ENCODE measurements around the gene GRM8. TPM values are rescaled to one million over a fixed set of nuclear protein-coding genes. Genes with fewer than 3 reads are reported as not detected.
A peak's percentile ranks its signal among the peaks of the same experiment; 100 is the strongest.

Gene GRM8
- total RNA-seq, 1 donor from 2014 or later, result 8.1 TPM

DNA sequence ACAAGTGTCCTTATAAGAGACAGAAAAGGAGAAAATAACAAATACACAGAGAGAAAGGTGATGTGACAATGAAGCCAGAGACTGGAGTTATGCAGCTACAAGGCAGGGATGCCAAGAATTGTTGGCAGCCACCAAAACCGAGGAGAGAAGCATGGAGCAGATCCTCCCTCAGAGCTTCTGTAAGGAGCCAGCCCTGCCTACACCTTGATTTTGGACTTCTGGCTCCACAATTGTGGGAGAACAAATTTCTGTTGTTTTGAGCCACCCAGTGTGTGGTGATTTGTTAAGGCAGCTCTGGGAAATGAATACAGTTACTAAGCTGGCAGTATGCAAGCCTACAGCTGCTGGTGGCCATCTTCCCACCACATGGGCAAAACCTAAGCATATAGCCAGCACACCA is 163.6 kb downstream of the GRM8 start:
- no peaks in the 10 kb centered on the region for H3K36me3 Mint-ChIP-seq
- H3K4me3 Mint-ChIP-seq, result no peak overlapping the region
- H3K27ac Mint-ChIP-seq, result no peak overlapping the region
- peaks cover 4% of the 10 kb centered on the region for H3K9me3 Mint-ChIP-seq
- H3K27me3 Mint-ChIP-seq, result no peaks in the 10 kb centered on the region
- no peak for DNase-seq (ENCODE audit: extremely low spot score, unreplicated experiment)
- no peaks in the 10 kb centered on the region for H3K4me1 Mint-ChIP-seq (ENCODE audit: unreplicated experiment)
- TF ChIP-seq, protein P1, sequence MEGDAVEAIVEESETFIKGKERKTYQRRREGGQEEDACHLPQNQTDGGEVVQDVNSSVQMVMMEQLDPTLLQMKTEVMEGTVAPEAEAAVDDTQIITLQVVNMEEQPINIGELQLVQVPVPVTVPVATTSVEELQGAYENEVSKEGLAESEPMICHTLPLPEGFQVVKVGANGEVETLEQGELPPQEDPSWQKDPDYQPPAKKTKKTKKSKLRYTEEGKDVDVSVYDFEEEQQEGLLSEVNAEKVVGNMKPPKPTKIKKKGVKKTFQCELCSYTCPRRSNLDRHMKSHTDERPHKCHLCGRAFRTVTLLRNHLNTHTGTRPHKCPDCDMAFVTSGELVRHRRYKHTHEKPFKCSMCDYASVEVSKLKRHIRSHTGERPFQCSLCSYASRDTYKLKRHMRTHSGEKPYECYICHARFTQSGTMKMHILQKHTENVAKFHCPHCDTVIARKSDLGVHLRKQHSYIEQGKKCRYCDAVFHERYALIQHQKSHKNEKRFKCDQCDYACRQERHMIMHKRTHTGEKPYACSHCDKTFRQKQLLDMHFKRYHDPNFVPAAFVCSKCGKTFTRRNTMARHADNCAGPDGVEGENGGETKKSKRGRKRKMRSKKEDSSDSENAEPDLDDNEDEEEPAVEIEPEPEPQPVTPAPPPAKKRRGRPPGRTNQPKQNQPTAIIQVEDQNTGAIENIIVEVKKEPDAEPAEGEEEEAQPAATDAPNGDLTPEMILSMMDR (conservative IDR thresholded peaks at IDR 0.05), result no peak

DNA sequence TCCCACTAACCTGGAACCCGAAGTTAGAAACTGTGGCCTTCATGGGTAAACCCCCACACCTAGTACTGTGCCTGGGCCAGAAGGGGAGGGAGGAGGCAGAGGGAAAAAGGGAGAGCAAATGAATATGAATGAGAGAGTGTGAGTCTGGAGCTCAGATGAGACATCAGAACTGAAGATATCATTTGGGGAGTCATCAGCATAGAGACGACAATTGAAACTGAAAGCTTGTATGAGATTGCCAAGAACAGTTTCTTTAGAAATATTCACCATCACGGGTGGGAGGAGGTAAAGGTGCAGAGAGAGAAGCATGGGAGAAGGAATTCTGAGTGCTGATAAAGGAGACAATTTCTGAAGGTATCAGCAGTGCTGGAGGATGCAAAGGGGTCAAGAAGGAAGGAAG is 171.2 kb downstream of the GRM8 start:
- H3K4me1 Mint-ChIP-seq (ENCODE audit: unreplicated experiment), result no peaks in the 10 kb centered on the region
- no peak overlapping the region for H3K27ac Mint-ChIP-seq
- H3K4me3 Mint-ChIP-seq, result no peak overlapping the region
- H3K9me3 Mint-ChIP-seq, result peaks cover 2% of the 10 kb centered on the region
- TF ChIP-seq, protein P1 (conservative IDR thresholded peaks at IDR 0.05), result no peak
- no peak for DNase-seq (ENCODE audit: extremely low spot score, unreplicated experiment)
- H3K36me3 Mint-ChIP-seq, result no peaks in the 10 kb centered on the region
- H3K27me3 Mint-ChIP-seq, result peaks cover 3% of the 10 kb centered on the region

DNA sequence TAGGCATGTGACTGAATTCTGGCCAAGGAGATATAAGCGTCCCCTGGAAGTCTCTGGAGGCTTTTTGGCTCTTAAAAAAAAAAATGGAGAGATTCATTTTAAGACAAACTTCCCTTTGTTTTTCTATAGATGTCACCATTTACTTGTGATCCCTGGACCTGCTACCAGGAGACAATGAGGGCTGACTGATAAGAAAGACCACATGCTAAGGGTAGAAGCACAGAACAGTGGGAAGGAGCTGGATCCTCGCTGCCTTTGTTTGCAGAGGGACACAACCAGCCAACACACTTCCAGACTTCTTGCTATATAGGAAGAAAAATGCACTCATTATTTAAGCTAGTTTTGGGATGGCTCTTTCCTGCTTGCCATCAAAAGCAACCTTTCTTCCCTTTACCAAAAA is 172.2 kb downstream of the GRM8 start:
- TF ChIP-seq, protein P1 (conservative IDR thresholded peaks at IDR 0.05), result no peak
- Mint-ChIP-seq H3K27ac (no peak overlapping the region), H3K4me1 (ENCODE audit: unreplicated experiment) (no peaks in the 10 kb centered on the region), H3K36me3 (no peaks in the 10 kb centered on the region), H3K4me3 (no peak overlapping the region), H3K9me3 (no peaks in the 10 kb centered on the region), H3K27me3 (peaks cover 3% of the 10 kb centered on the region)
- no peak for DNase-seq (ENCODE audit: extremely low spot score, unreplicated experiment)

DNA sequence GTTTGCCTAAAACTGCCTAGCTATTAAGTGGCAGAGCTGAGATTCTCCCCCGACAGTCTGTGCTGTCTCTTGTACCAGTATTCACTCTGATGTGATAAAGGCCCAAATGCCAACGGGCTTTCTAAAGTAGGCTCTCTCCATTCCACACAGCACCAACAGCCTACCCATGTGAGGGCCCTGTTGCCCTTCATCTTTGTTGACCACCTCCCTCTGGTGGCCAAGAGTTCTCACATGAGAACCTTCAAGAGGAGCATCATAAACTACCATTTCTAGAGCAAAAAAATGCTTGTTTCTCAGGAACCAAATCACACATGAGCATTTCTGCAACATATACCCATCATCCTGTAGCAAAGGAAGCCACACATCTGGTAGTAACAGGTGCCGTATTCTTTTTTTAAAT is 185.8 kb downstream of the GRM8 start:
- Mint-ChIP-seq H3K36me3 (no peaks in the 10 kb centered on the region), H3K27me3 (no peaks in the 10 kb centered on the region), H3K27ac (no peak overlapping the region), H3K9me3 (no peaks in the 10 kb centered on the region), H3K4me3 (no peak overlapping the region), H3K4me1 (ENCODE audit: unreplicated experiment) (no peaks in the 10 kb centered on the region)
- no peak for DNase-seq (ENCODE audit: extremely low spot score, unreplicated experiment)
- TF ChIP-seq, protein P1 (conservative IDR thresholded peaks at IDR 0.05), result peak; percentile 38

DNA sequence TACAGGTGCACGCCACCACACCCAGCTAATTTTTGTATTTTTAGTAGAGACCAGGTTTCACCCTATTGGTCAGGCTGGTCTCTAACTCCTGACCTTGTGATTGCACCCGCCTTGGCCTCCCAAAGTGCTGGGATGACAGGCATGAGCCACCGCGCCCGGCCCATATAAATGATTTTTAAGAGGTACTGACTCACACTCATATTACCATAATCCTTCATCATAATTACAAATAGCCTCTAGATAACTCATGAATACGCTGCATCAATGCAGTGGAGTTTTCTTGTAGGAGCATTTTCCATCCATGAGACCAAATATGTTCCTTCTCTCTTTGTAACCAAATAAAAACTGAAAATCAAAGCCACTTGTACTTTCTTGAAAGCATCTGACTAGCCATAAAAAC is 193.3 kb downstream of the GRM8 start:
- no peaks in the 10 kb centered on the region for H3K36me3 Mint-ChIP-seq
- no peaks in the 10 kb centered on the region for H3K27me3 Mint-ChIP-seq
- H3K4me1 Mint-ChIP-seq (ENCODE audit: unreplicated experiment), result no peaks in the 10 kb centered on the region
- no peak overlapping the region for H3K27ac Mint-ChIP-seq
- H3K4me3 Mint-ChIP-seq, result no peak overlapping the region
- TF ChIP-seq, protein P1 (conservative IDR thresholded peaks at IDR 0.05), result no peak
- no peak for DNase-seq (ENCODE audit: extremely low spot score, unreplicated experiment)
- H3K9me3 Mint-ChIP-seq, result no peaks in the 10 kb centered on the region

DNA sequence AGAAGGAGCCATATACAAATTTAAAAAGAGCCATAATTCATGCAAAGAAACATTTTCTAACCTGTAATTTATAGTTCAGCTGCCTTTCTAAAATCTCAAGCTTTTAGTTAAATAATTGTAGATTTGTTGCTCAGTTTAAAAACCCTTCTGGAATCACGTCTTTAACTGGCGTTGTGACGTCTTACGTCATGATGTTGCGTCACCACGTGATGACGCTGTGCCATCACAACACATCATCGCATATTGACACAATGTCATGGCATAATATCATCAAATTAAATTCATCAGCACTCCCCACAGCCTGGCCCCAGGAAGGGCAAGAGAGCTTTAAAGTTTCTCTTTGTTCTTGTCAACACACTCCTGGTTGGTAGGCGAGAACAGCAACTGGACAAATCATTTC is 194.8 kb downstream of the GRM8 start:
- Mint-ChIP-seq H3K27ac (no peak overlapping the region), H3K4me3 (no peak overlapping the region), H3K27me3 (no peaks in the 10 kb centered on the region), H3K9me3 (no peaks in the 10 kb centered on the region), H3K4me1 (ENCODE audit: unreplicated experiment) (no peaks in the 10 kb centered on the region), H3K36me3 (no peaks in the 10 kb centered on the region)
- TF ChIP-seq, protein P1 (conservative IDR thresholded peaks at IDR 0.05), result no peak
- no peak for DNase-seq (ENCODE audit: extremely low spot score, unreplicated experiment)
